Fibroblast of mammary gland (primary cell): ENCODE measurements around the gene FAM180A.

ENCODE experiments used
- DNase-seq: peaks from one replicate; pipeline ENCODE4 v3.0.0-alpha.2; 2010; ENCODE audit warnings: low read depth
- H3K4me3 ChIP-seq: 2 replicates; pipeline ENCODE4 v1.5.1; 2011; ENCODE audit warnings: low read depth, mild to moderate bottlenecking, low read length, moderate library complexity; ENCODE audit not compliant: control insufficient read depth
- TF ChIP-seq, protein P1 (sequence below): conservative IDR thresholded peaks from 2 replicates; pipeline ENCODE4 v1.5.1; 2011; ENCODE audit warnings: low read depth, low read length, inconsistent platforms; ENCODE audit not compliant: control insufficient read depth, insufficient read depth

The FAM180A gene

DNA sequence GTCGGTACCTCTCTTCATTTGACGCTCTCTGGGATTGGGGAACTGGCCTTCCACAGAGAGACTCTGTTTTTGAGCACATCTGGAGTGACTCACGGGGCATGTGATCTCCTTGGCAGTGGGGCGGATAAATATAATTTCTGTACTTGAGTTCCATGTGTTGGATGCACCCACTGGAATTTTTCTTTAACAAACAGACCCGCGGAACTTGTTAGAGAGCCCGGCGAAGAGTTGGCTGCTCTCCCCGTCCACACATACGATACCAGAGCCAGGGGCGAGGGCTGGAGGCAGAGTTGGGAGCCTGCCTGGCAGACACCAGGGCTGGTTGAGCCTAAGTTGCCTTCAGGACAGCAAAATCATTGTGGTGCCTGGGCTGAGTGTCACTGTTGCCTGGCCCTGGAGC is at the start of gene FAM180A:
Gene FAM180A (minus strand): TSS at position 44 of the 400 bp plus-strand sequence. CDS start 233 bp downstream, outside the sequence.
- peak within 1 kb of the TSS; percentile 72 for H3K4me3 ChIP-seq
- DNase-seq: peak; percentile 94
- TF ChIP-seq, protein P1, sequence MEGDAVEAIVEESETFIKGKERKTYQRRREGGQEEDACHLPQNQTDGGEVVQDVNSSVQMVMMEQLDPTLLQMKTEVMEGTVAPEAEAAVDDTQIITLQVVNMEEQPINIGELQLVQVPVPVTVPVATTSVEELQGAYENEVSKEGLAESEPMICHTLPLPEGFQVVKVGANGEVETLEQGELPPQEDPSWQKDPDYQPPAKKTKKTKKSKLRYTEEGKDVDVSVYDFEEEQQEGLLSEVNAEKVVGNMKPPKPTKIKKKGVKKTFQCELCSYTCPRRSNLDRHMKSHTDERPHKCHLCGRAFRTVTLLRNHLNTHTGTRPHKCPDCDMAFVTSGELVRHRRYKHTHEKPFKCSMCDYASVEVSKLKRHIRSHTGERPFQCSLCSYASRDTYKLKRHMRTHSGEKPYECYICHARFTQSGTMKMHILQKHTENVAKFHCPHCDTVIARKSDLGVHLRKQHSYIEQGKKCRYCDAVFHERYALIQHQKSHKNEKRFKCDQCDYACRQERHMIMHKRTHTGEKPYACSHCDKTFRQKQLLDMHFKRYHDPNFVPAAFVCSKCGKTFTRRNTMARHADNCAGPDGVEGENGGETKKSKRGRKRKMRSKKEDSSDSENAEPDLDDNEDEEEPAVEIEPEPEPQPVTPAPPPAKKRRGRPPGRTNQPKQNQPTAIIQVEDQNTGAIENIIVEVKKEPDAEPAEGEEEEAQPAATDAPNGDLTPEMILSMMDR: no peak

DNA sequence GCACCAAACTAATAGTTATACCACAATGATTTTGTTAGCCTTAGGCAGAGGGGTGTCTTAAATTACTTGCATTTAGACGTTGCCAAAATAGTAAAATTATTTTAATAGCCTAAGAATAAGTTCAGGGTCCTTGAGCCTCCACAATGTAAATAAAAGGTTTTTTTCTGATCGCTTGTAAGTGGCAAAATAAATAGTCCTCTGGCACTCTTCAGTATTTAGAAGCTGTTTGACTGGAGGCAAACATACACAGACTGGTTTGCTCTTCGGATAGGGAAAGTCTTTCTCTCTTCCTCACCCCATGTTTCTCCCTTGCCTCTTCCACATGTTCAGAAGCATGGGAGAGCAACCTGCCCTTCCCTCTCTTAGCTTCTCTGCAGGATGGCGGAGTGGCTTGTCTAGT is 49.5 kb upstream of the FAM180A start:
- DNase-seq: no peak
- no peak overlapping the region for H3K4me3 ChIP-seq
- TF ChIP-seq, protein P1: no peak

DNA sequence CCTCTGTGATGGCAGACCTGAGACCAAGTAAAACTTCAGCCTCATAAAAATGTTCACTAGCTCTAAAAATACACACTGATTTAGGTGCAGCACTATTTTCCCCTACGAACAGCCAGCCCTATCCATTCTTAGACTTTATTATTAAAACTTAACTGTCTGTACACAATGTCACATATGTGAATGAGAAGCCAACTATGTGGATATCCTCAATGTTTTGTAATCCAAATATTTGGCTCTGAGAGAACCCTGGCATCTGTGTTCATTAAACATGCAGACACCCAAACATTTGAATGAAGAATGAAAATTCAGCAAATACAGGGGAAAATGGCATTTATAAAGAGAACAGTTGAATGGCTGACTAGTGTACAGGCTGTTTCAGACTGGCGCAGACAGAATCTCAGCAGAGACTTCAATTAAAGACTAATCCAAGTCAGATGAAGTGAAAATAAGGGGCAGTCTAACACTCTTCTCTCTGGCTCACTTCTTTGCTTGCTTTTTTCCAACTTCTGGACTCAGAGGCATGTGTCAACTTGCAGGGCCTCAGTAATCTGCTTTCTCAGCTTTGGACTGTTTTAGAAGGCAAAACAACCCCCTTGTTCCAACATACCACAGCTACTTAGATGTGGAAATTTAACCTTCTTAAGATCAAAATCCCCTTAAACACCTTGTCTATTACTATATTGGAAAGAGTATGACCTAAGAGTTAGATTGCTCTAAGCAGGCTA is 47.4 kb upstream of the FAM180A start:
- TF ChIP-seq, protein P1: no peak
- H3K4me3 ChIP-seq: no peak overlapping the region
- no peak for DNase-seq

DNA sequence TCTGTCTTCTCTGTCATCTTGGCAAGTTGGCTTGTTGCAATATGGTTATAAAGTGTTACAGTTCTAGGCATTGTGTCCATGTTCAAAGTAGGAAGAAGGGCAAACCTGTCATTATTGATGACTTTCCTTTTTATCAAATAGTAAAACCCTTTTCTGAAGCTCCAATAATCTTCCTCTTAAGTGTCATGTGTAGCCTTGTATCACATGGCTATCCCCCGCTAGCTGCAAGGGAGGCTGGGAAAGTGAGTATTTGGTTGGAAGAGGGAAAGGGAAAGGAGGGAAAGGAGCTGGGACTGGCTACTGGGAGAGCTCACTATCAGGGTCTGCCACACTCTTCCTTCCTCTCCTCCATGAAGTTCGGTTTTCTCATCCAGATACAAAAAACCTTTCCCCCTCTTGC is 45.2 kb upstream of the FAM180A start:
- TF ChIP-seq, protein P1: no peak
- no peak for DNase-seq
- no peak overlapping the region for H3K4me3 ChIP-seq

DNA sequence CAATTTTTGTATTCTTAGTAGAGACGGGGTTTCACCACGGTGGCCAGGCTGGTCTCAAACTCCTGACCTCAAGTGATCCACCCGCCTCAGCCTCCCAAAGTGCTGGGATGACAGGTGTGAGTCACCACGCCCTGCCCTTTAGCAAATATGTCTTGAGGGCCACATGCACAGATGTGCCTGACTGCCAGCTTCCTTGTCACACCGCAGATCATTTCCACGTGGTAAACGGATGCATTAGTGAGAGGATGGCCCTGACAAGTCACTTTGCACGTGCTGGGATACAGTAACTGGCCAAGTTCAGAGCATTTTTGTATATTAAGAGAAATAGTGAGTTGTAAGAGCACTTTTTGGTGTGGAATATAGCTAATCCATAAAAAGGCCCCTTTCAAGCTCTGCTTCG is 44.3 kb upstream of the FAM180A start:
- TF ChIP-seq, protein P1: no peak
- no peak overlapping the region for H3K4me3 ChIP-seq
- no peak for DNase-seq

DNA sequence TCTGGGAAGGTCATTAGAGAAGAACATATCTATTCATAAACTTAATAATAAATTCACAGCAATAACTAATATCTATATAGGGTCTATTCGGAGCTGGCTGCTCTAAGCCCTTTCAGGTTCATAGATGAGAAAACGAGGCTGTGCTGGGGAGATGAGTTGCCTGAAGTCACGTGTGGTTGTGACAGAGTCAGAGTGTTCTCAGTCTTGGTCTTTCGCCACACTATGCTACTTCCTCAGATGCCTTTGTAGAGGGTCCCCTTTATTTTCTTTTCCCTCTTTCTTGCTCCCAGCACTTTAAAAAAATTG is 43.7 kb upstream of the FAM180A start:
- no peak for DNase-seq
- TF ChIP-seq, protein P1: no peak
- no peak overlapping the region for H3K4me3 ChIP-seq
